ENCODE measurements around the gene CHCHD2. TPM values are rescaled to one million over a fixed set of nuclear protein-coding genes. Genes with fewer than 3 reads are reported as not detected.

Gene CHCHD2
- total RNA-seq, 1 experiment from 2014 or later, result 510 TPM

GRCh38 chr7:56121440-56121839 is 15.2 kb upstream of the CHCHD2 start:
- Histone ChIP-seq H3K79me2 (ENCODE audit: insufficient read depth, low read length) (no peaks in the 10 kb centered on the region), H3K4me1 (ENCODE audit: control insufficient read depth in 1 of 2, insufficient read depth in 2 of 2, low read length in 2 of 2) (no peaks in the 10 kb centered on the region), H3K36me3 (ENCODE audit: control insufficient read depth in 1 of 2, insufficient read depth in 2 of 2, low read length in 2 of 2) (no peaks in the 10 kb centered on the region), H3K9ac (ENCODE audit: low read length) (no peak overlapping the region), H4K20me1 (ENCODE audit: insufficient read depth) (no peaks in the 10 kb centered on the region), H3K27me3 (ENCODE audit: insufficient read depth, low read length) (no peaks in the 10 kb centered on the region), H3K27ac (ENCODE audit: low read depth, low read length) (no peak overlapping the region), H3K9me3 (ENCODE audit: control insufficient read depth in 1 of 2, insufficient read depth in 1 of 2, low read depth in 1 of 2, low read length in 2 of 2) (no peaks in the 10 kb centered on the region), H3K4me3 (replicated peaks in 1 of 2; ENCODE audit: low read depth in 1 of 2, low read length in 2 of 2) (no peak overlapping the region), H3K4me2 (ENCODE audit: low read length) (no peak overlapping the region), H3K9me2 (ENCODE audit: insufficient read depth) (no peaks in the 10 kb centered on the region), H2AFZ (ENCODE audit: low read depth, low read length, poor library complexity, severe bottlenecking) (no peak overlapping the region)
- TF ChIP-seq CBX3 (IDR thresholded peaks at IDR 0.05; ENCODE audit: low read depth), result no peak
- TF ChIP-seq SRF (IDR thresholded peaks at IDR 0.05; ENCODE audit: low read depth), result no peak
- no peak for TF ChIP-seq EZH2phosphoT487 (IDR thresholded peaks at IDR 0.05; ENCODE audit: borderline replicate concordance)
- no peak for TF ChIP-seq TCF7L2 (IDR thresholded peaks at IDR 0.05; ENCODE audit: borderline replicate concordance, extremely low read depth, insufficient read depth, insufficient read length)
- no peak for TF ChIP-seq POLR2AphosphoS5 (IDR thresholded peaks at IDR 0.05; ENCODE audit: low read depth, low read length)
- no peak for TF ChIP-seq REST (IDR thresholded peaks at IDR 0.05; ENCODE audit: low read depth)
- TF ChIP-seq JUND (IDR thresholded peaks at IDR 0.05), result no peak
- TF ChIP-seq MAX (IDR thresholded peaks at IDR 0.05), result no peak
- TF ChIP-seq ZNF274 (IDR thresholded peaks at IDR 0.05; ENCODE audit: low read depth, low read length), result no peak
- TF ChIP-seq CTCF (IDR thresholded peaks at IDR 0.05 in 2 of 3, conservative IDR thresholded peaks at IDR 0.05 in 1 of 3; ENCODE audit: borderline replicate concordance in 1 of 3, insufficient read depth in 1 of 3, low read depth in 2 of 3, low read length in 2 of 3), result no peak
- TF ChIP-seq ELF1 (IDR thresholded peaks at IDR 0.05; ENCODE audit: borderline replicate concordance, low read depth), result no peak
- no peak for TF ChIP-seq ZFX (IDR thresholded peaks at IDR 0.05)
- no peak for ATAC-seq
- intact Hi-C loops (cut with micrococcal nuclease), result no loop called here
- BruUV-seq (replicated peaks), result no TSS peak
- POLR2A ChIA-PET, result no interaction called here
- RAD21 ChIA-PET (ENCODE audit: low non-redundant PET in 1 of 2, low total read pairs in 2 of 2, uncharacterized antibody in 2 of 2, unreplicated experiment in 2 of 2), result no interaction called here
- CTCF ChIA-PET, result no interaction called here
- DNase-seq (ENCODE audit: low read depth, low spot score), result no peak

Measured in HCT116 (cell line).